ENCODE measurements around the gene MPZ. TPM values are rescaled to one million over a fixed set of nuclear protein-coding genes. Genes with fewer than 3 reads are reported as not detected.
"Not testable (repeated sequence)": the region's sequence is repeated elsewhere in the genome, so short reads cannot be mapped to it uniquely, and the experiment has no call there.

MPZ gene
- total RNA-seq, 1 experiment from 2014 or later = 4.0 TPM

DNA sequence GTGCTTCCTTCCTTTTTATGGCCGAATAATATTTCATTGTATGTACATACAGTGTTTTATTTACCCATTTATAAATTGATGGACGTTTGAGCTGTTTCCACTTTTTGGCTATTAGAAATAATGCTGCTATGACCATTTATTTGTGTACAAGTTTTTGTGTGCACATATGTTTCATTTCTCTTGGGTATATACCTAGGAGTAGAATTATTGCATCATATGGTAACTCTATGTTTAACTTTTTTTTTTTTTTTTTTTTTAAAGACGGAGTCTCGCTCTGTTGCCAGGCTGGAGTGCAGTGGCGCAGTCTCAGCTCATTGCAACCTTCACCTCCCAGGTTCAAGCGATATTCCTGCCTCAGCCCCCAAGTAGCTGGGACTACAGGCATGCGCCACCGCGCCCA is 23.4 kb upstream of the MPZ start:
- no peaks in the 10 kb centered on the region for H3K27me3 ChIP-seq (ENCODE audit: low read length)
- no peak overlapping the region for H2AFZ ChIP-seq (ENCODE audit: low read length)
- H3K79me2 ChIP-seq (ENCODE audit: low read length) = no peaks in the 10 kb centered on the region
- H3K4me3 ChIP-seq (ENCODE audit: low read length) = no peak overlapping the region
- H3K4me2 ChIP-seq (ENCODE audit: low read depth, low read length, poor library complexity, severe bottlenecking) = no peak overlapping the region
- no peaks in the 10 kb centered on the region for H4K20me1 ChIP-seq (ENCODE audit: insufficient read depth, low read depth, low read length)
- H3K9me2 ChIP-seq (replicated peaks; ENCODE audit: insufficient read depth, low read length) = no peaks in the 10 kb centered on the region
- H3K27ac ChIP-seq (ENCODE audit: low read length) = no peak overlapping the region
- no peak overlapping the region for H3K9ac ChIP-seq (ENCODE audit: low read length)
- H3K9me3 ChIP-seq (ENCODE audit: low read length) = no peaks in the 10 kb centered on the region
- no peaks in the 10 kb centered on the region for H3K4me1 ChIP-seq (ENCODE audit: low read length)
- H3K36me3 ChIP-seq (ENCODE audit: insufficient read depth, low read length) = peaks cover 16% of the 10 kb centered on the region; the same call in 1 of the 2 replicates
- DNase-seq = peak; percentile 24

DNA sequence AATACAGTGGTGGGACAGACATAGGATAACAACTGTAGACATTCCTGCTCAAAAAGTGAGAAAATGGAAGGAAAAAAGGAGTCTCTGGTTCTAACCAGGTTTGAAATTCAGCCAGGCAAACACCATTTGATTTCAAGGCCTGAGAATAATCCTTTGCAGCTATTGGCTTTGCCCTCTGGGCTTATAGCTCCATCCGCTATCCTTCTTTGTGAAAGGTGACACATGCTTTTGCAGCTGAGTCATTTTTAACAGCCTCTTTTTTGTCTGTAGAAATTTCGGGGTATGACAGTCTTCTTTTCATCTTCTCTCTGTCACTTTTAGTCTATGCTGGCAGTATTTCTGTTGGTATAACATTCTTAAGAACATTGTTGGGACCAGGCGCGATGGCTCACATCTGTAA is 20.6 kb upstream of the MPZ start:
- Histone ChIP-seq H3K27me3 (ENCODE audit: low read length) (no peaks in the 10 kb centered on the region), H3K4me1 (ENCODE audit: low read length) (no peaks in the 10 kb centered on the region), H3K79me2 (ENCODE audit: low read length) (no peaks in the 10 kb centered on the region), H3K9me2 (replicated peaks; ENCODE audit: insufficient read depth, low read length) (no peaks in the 10 kb centered on the region), H3K4me3 (ENCODE audit: low read length) (no peak overlapping the region), H3K27ac (ENCODE audit: low read length) (no peak overlapping the region), H3K4me2 (ENCODE audit: low read depth, low read length, poor library complexity, severe bottlenecking) (no peak overlapping the region), H3K9me3 (ENCODE audit: low read length) (no peaks in the 10 kb centered on the region), H2AFZ (ENCODE audit: low read length) (no peak overlapping the region), H4K20me1 (ENCODE audit: insufficient read depth, low read depth, low read length) (no peaks in the 10 kb centered on the region), H3K9ac (ENCODE audit: low read length) (no peak overlapping the region), H3K36me3 (ENCODE audit: insufficient read depth, low read length) (peaks cover 21% of the 10 kb centered on the region; the same call in 1 of the 2 replicates)
- peak; percentile 37 for DNase-seq

DNA sequence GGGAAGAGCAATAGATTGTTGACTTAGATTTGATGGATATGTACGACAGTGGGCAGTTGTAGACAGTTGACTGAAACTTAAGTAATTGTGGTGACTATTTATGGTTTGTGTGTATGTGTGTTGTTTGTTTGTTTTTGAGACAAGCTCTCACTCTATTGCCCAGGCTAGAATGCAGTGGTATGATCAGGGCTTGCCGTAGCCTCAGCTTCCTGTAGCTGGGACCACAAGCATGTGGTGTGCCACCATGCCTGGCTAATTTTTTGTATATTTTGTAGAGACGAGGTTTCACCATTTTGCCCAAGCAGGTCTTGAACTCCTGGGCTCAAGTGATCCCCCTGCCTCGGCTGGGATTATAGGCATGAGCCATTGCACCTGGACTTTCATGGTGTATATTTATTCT is 14.3 kb upstream of the MPZ start:
- Histone ChIP-seq H3K4me2 (ENCODE audit: low read depth, low read length, poor library complexity, severe bottlenecking) (no peak overlapping the region), H3K9me2 (replicated peaks; ENCODE audit: insufficient read depth, low read length) (no peaks in the 10 kb centered on the region), H3K9me3 (ENCODE audit: low read length) (no peaks in the 10 kb centered on the region), H3K4me1 (ENCODE audit: low read length) (peaks cover 17% of the 10 kb centered on the region), H3K36me3 (ENCODE audit: insufficient read depth, low read length) (peaks cover 5% of the 10 kb centered on the region; the same call in 1 of the 2 replicates), H4K20me1 (ENCODE audit: insufficient read depth, low read depth, low read length) (no peaks in the 10 kb centered on the region), H3K79me2 (ENCODE audit: low read length) (peaks cover 18% of the 10 kb centered on the region), H2AFZ (ENCODE audit: low read length) (no peak overlapping the region), H3K4me3 (ENCODE audit: low read length) (no peak overlapping the region), H3K27me3 (ENCODE audit: low read length) (no peaks in the 10 kb centered on the region), H3K9ac (ENCODE audit: low read length) (no peak overlapping the region), H3K27ac (ENCODE audit: low read length) (no peak overlapping the region)
- peak; percentile 29 for DNase-seq

DNA sequence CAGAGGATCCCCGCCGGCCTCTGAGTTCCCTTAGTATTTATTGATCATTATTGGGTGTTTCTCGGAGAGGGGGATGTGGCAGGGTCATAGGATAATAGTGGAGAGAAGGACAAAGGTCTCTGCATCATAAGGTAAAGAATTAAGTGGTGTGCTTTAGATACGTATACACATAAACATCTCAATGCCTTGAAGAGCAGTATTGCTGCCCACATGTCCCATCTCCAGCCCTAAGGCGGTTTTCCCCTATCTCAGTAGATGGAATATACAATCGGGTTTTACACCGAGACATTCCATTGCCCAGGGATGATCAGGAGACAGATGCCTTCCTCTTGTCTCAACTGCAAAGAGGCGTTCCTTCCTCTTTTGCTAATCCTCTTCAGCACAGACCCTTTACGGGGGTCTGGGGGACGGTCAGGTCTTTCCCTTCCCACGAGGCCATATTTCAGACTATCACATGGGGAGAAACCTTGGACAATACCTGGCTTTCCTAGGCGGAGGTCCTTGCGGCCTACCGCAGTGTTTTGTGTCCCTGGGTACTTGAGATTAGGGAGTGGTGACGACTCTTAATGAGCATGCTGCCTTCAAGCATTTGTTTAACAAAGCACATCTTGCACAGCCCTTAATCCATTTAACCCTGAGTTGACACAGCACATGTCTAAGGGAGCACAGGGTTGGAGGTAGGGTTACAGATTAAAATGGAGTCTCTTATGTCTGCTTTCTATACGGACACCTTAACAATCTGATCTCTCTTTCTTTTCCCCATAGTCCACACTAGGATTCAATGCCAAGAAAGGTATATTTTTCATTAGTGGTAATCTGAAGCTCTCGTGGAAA is 6.3 kb upstream of the MPZ start:
- Histone ChIP-seq H3K9ac (ENCODE audit: low read length) (peak overlapping the region; percentile 95), H3K27ac (ENCODE audit: low read length) (peak overlapping the region; percentile 88), H3K4me3 (ENCODE audit: low read length) (peak overlapping the region; percentile 95), H3K4me2 (ENCODE audit: low read depth, low read length, poor library complexity, severe bottlenecking) (peak overlapping the region; percentile 100), H3K4me1 (ENCODE audit: low read length) (peaks cover 49% of the 10 kb centered on the region), H3K79me2 (ENCODE audit: low read length) (peaks cover 34% of the 10 kb centered on the region)
- not testable (repeated sequence) for H3K27me3 ChIP-seq (ENCODE audit: low read length); H3K9me2 ChIP-seq (replicated peaks; ENCODE audit: insufficient read depth, low read length); H3K36me3 ChIP-seq (ENCODE audit: insufficient read depth, low read length); H4K20me1 ChIP-seq (ENCODE audit: insufficient read depth, low read depth, low read length); H3K9me3 ChIP-seq (ENCODE audit: low read length); H2AFZ ChIP-seq (ENCODE audit: low read length)
- DNase-seq = peak; percentile 73

DNA sequence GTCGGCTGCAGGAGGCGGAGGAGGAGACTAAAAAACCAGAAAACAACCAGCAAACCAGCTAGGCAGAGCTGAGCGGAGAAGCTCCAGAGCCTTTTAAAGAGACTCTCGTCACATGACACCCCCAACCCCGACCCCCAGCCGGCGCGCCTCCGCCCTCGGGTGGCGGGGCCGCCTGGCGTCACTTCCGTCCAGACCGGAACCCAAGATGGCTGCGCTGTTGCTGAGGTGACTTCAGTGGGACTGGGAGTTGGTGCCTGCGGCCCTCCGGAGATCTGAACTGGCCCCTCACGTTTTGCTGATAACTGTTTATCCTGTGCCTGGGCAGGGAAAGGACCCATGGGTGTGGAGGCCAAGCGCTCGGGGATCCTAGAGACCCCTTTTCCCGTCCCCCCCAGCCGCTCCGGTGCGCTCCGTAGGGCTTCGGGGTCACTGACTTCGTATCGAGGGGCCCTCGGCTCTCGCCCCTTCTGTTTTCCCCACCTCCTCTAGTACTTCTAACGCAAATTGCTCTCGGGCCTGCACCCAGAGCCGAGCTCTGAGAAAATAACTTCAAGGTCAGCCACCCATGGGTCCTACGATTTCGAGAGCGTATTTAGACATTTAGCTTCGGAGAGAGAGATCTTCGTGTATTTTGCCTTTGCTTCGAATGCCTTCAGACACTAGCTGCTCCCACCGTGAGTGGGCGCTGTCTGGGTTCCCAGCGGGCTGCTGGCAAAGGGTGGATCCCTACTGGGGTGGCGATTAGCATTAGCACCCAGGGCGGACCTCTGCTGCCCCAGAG is 4.6 kb upstream of the MPZ start, which contains the start of gene SDHC:
TSS of gene SDHC (plus strand) at position 181 of the 781 bp plus-strand sequence. CDS start at position 206, 25 bp downstream.
- Histone ChIP-seq H3K4me1 (ENCODE audit: low read length) (peaks cover 37% of the 10 kb centered on the region), H3K9me2 (replicated peaks; ENCODE audit: insufficient read depth, low read length) (no peaks in the 10 kb centered on the region), H2AFZ (ENCODE audit: low read length) (peak within 1 kb of the TSS; percentile 85), H3K79me2 (ENCODE audit: low read length) (peaks cover 27% of the 10 kb centered on the region), H3K36me3 (ENCODE audit: insufficient read depth, low read length) (no peaks in the 10 kb centered on the region), H3K9ac (ENCODE audit: low read length) (peak within 1 kb of the TSS; percentile 95), H3K27me3 (ENCODE audit: low read length) (no peaks in the 10 kb centered on the region), H3K27ac (ENCODE audit: low read length) (peak within 1 kb of the TSS; percentile 88), H3K4me3 (ENCODE audit: low read length) (peak within 1 kb of the TSS; percentile 95), H3K4me2 (ENCODE audit: low read depth, low read length, poor library complexity, severe bottlenecking) (peak within 1 kb of the TSS; percentile 100), H3K9me3 (ENCODE audit: low read length) (no peaks in the 10 kb centered on the region), H4K20me1 (ENCODE audit: insufficient read depth, low read depth, low read length) (no peaks in the 10 kb centered on the region)
- DNase-seq = peak; percentile 97

DNA sequence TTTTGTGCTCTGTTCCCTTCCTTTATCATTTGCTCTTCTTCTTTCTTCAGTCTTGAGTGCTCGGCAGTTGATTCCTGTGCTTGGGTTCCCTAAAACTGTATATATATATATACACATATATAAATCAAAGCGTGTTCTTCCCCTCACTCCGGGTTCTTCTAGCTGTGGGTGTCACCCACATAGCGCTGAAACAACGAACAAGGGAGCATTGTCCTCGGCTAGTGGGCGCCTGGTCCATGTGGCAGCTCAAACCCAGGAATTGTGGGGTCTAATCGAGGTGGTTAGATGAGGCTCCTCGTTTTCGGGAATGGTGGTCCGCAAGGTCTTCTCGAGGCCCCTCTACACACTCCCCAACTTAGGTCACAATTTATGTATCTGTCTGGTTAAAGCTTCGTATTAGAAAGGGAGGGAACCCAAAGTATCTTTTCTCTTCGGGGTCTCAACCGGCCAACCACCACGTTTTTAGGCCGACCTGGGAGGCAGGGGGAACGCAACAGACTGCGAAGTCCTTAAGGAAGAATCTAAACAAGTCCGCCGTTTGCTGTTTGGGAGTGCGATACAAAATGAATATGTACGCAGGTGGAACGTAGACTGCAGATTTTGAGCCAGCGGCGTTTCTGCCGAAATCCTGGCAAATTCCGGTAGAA is 3.9 kb upstream of the MPZ start:
- Histone ChIP-seq H2AFZ (ENCODE audit: low read length) (peak overlapping the region; percentile 85), H3K4me3 (ENCODE audit: low read length) (peak overlapping the region; percentile 95), H3K4me1 (ENCODE audit: low read length) (peaks cover 34% of the 10 kb centered on the region), H3K79me2 (ENCODE audit: low read length) (peaks cover 25% of the 10 kb centered on the region), H3K9ac (ENCODE audit: low read length) (peak overlapping the region; percentile 95), H3K9me3 (ENCODE audit: low read length) (no peaks in the 10 kb centered on the region), H3K27me3 (ENCODE audit: low read length) (no peaks in the 10 kb centered on the region), H3K27ac (ENCODE audit: low read length) (no peak overlapping the region), H3K9me2 (replicated peaks; ENCODE audit: insufficient read depth, low read length) (no peaks in the 10 kb centered on the region), H4K20me1 (ENCODE audit: insufficient read depth, low read depth, low read length) (no peaks in the 10 kb centered on the region), H3K4me2 (ENCODE audit: low read depth, low read length, poor library complexity, severe bottlenecking) (peak overlapping the region; percentile 100), H3K36me3 (ENCODE audit: insufficient read depth, low read length) (no peaks in the 10 kb centered on the region)
- no peak for DNase-seq

DNA sequence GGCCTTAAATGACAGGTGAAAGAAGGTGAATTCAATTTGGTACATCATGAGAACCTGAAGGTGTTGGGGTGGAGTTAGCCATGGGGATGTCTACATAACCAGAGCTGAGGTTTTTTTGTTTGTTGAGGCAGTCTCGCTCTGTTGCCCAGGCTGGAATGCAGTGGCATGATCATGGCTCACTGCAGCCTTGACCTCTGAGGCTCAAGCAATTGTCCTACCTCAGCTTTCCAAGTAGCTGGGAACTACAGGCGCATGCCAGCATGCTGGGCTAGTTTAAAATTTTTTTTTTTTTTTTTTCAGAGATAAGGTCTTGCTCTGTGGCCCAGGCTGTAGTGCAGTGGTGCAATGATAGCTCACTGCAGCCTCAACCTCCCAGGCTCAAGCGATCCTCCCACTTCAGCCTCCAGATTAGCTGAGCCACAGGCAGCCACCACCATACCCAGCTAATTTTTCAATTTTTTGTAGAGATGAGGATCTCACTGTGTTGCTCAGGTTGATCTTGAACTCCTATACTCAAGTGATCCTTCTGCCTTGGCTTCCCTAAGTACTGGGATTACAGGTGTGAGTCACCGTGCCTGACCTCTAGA is 1.9 kb upstream of the MPZ start:
- Histone ChIP-seq H3K9ac (ENCODE audit: low read length) (no peak overlapping the region), H3K27me3 (ENCODE audit: low read length) (no peaks in the 10 kb centered on the region), H3K36me3 (ENCODE audit: insufficient read depth, low read length) (no peaks in the 10 kb centered on the region), H3K27ac (ENCODE audit: low read length) (no peak overlapping the region), H3K9me2 (replicated peaks; ENCODE audit: insufficient read depth, low read length) (no peaks in the 10 kb centered on the region), H3K79me2 (ENCODE audit: low read length) (peaks cover 19% of the 10 kb centered on the region), H4K20me1 (ENCODE audit: insufficient read depth, low read depth, low read length) (no peaks in the 10 kb centered on the region), H3K4me1 (ENCODE audit: low read length) (peaks cover 39% of the 10 kb centered on the region), H3K9me3 (ENCODE audit: low read length) (no peaks in the 10 kb centered on the region), H3K4me2 (ENCODE audit: low read depth, low read length, poor library complexity, severe bottlenecking) (no peak overlapping the region), H3K4me3 (ENCODE audit: low read length) (no peak overlapping the region), H2AFZ (ENCODE audit: low read length) (no peak overlapping the region)
- no peak for DNase-seq
